Cardiac fibroblast (primary cell): ENCODE results near the gene STEAP1B.
"Not testable (repeated sequence)": the region's sequence is repeated elsewhere in the genome, so short reads cannot be mapped to it uniquely, and the experiment has no call there.

Experiments
- DNase-seq, 2 donors: peaks; one replicate each; pipeline versions ENCODE4 v3.0.0 to v3.0.0-alpha.2; 2010; ENCODE audit warnings: low read depth in 2 of 2
- H3K4me3 ChIP-seq, 2 donors: replicated peaks in 1 of 2; 1 replicate in 1 of 2; 2 replicates in 1 of 2; pipeline ENCODE4 v1.5.1; 2011; ENCODE audit warnings: low read depth in 2 of 2, low read length in 2 of 2, mild to moderate bottlenecking in 2 of 2, moderate library complexity in 1 of 2
- TF ChIP-seq, protein P1 (sequence below): IDR thresholded peaks from one replicate; pipeline ENCODE4 v1.5.1; 2011; ENCODE audit warnings: low read depth, mild to moderate bottlenecking, low read length, inconsistent platforms

STEAP1B gene

DNA sequence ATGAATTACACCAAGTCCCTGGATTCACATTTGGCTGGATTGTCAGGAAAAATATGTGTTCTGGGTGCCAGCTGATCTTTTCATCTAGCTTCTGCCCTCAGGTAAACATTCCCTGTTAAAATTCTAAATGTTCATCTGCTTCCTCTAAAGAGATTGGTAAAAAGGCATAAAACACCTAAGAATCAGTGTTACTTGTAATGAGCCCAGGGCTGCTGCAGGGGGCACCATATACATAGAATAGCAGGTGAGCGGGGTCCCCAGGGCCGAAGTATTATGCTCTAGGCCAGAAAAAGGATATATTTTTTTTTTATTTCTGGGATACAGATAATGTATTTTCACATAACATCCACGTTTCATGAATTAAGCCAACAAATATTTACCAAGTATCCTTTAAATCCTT lies 4.5 kb upstream of the STEAP1B start:
- not testable (repeated sequence) for DNase-seq, H3K4me3 ChIP-seq
- TF ChIP-seq, protein P1, sequence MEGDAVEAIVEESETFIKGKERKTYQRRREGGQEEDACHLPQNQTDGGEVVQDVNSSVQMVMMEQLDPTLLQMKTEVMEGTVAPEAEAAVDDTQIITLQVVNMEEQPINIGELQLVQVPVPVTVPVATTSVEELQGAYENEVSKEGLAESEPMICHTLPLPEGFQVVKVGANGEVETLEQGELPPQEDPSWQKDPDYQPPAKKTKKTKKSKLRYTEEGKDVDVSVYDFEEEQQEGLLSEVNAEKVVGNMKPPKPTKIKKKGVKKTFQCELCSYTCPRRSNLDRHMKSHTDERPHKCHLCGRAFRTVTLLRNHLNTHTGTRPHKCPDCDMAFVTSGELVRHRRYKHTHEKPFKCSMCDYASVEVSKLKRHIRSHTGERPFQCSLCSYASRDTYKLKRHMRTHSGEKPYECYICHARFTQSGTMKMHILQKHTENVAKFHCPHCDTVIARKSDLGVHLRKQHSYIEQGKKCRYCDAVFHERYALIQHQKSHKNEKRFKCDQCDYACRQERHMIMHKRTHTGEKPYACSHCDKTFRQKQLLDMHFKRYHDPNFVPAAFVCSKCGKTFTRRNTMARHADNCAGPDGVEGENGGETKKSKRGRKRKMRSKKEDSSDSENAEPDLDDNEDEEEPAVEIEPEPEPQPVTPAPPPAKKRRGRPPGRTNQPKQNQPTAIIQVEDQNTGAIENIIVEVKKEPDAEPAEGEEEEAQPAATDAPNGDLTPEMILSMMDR = peak; percentile 31

DNA sequence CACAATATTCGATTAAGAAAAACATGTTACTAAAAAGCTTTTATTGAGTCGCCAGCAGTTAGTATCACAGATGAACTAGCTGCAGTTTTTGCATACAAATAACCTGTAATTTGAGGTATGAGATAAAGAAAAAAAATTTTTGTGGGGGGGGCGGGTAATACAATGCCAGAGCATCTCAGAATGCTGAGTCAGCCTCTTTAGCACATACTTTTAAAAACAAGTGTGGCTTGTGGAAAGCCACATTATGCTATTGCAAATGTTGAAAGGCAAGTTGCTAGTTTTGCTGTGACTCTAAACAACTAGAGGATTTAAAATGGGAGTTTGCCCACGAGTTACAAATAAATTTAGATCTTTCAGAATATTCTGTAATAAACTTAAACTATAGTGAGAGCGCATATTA lies 2.1 kb upstream of the STEAP1B start:
- not testable (repeated sequence) for DNase-seq, H3K4me3 ChIP-seq

DNA sequence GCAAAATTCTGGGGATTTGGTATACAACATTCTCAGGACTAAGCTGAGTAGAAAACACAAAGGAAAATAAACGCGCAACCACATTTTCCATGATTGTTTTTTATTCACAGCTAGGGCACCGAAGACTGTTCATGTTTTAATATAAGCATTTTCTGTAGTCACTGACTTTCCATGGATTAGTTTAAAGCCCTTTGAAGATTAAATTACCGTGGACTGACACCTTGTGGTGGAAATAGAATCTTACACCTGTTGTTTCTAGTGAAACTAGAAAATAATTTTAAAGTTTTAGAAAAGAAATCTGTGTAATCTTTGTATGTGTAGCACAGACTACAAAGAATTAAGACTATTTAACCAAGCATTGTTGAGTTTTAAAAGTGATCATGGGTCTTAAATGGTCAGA lies 1.3 kb upstream of the STEAP1B start:
- H3K4me3 ChIP-seq = not testable (repeated sequence)
- DNase-seq = peak; percentile 36 to 70
- TF ChIP-seq, protein P1 = peak; percentile 27

DNA sequence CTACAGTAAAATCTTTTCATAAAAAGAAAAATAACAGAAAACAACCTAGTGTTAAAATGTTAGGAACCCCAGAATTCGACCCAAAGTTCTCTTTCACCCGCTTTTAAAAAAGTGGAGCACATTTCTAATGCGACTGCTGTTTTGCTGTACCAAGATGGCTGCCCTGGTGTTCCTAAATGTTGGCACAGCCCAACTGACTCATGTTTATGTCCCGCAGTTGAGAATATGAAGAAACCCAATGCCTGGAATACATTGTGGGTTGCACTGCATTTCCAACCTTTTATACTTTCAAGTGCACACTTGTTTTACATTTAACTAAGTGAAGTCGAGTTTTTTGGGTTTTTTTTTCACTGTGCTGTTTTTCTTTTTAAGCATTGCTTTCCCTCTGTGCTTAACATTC lies 944 bp downstream of the STEAP1B start:
- no peak overlapping the region for H3K4me3 ChIP-seq
- TF ChIP-seq, protein P1 = no peak
- DNase-seq = peak in 1 of 2 donors; percentile 58

DNA sequence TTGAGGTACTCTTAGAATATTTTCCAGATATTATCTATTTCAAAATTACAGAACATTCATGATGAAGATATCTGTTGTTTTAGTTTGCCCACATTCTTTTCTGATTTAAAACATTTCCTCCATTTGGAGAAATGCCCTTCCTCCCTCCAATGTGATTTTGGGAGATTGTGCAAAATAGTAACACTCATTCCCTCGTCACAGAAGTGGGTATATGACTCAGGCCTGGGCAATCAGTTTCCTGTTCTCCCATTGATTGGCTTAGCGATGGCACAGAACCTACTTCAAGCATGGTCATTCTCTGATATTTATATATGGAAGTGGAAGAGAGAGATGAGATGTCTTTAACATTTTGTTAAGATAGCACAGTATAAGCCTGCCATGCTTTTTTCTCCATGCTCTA lies 3.1 kb downstream of the STEAP1B start:
- not testable (repeated sequence) for H3K4me3 ChIP-seq
- peak in 1 of 2 donors; percentile 70 for DNase-seq

DNA sequence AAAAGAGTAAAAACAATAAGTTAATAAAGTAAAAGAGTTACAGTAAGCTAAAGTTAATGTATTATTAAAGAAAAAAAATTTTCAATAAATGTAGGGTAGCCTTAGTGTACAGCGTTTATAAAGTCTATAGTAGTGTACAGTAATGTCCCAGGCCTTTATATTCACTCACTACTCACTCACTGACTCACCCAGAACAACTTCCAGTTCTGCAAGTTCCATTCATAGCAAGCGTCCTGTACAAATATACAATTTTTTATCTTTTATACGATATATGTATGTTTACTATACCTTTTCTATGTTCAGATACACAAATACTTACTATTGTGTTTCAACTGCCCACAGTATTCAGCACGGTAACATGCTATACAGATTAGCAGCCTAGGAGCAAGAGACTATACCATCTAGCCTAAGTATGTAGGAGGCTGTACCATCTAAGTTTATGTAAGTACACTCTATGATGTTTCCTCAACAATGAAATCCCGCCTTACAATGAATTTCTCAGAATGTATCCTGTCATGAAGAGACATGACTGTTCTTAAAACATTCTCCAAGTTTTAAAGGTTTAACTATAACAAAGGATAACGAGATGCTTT lies 3.6 kb downstream of the STEAP1B start:
- DNase-seq = peak in 1 of 2 donors; percentile 61

DNA sequence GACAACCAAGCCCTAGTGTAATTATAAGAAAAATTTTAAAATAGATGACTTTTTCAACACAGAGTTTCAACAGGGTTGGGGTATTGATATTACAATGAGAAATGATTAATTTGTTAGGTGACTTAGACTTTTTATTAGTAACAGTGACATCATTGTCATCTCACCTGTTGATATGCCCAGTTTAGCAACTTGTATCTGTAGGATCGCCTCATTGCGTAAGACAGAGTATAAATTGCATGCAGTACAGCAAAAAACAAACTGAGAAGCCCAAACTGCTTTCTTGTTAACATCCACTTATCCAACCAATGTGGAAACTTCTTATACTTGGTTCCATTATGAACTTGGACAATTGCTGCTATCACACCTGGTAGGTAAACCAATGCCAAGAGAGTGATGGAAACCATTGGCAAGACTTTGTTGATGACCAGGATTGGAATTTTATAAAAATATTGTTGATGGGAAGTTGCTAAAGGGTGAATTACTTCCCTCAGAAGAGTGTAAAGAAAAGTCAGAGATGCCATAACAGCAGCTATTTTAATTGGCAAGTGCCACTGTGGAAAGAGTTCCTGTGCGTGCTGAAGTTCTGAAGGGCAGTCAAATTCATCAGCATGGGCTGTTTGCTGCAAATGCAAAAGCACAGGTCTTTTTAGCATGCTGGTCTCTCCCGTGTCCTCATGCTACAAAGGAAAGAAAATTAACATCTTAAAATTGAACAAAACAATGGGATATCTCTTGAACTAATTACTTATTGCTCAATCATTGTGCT lies 6.6 kb downstream of the STEAP1B start:
- H3K4me3 ChIP-seq, DNase-seq: not testable (repeated sequence)

More for the DNA sequence above, 3.6 kb downstream of the STEAP1B start:
- not testable (repeated sequence) for H3K4me3 ChIP-seq

DNA sequence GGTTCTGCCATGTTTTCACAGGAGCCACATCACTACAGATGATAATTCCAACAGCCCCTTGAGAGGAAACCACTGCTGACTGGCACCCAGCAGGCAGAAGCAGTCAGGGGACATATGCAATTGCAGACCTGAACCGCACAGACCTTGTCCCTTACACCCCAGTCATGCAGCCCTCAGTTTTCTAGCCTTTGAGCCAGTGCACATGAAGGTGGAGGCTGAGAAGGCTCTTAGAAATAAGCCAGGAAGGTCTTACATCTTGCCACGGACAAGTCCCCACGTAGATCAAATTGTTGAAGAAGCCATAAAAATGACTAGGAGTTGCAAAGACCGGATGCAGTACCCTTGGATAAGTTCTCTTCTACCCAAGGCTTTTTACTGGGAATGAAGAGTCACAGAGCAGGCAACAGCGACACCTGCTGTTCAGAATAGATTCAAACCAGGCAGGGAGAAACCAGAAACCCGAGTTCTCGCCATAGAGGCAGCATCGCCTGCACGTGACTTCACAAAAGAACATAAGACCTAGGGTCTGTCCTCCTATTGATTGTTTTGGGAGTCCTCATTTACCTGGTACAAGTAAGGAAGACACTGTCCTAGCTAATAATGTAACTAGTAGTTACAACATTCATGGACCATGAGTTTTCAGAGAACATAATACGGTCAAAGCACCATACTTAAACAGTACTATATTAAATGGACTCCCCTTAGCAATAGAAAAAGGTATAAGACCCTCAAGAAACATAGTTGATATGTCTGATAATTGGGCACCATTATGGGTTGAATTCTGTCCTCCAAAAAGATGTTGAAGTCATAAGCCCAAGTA lies 11.1 kb downstream of the STEAP1B start:
- TF ChIP-seq, protein P1 = peak; percentile 82
- DNase-seq = peak; percentile 75 to 82
- no peak overlapping the region for H3K4me3 ChIP-seq
